Stimulated activated CD4-positive, alpha-beta T cell treated with anti-CD3 and anti-CD28 coated beads, Interleukin-2, amount 100 ng/mL, for 4 hours (primary cell): ENCODE measurements around the gene MN1.

Experiments used
- DNase-seq: peaks from one replicate; pipeline ENCODE4 v3.0.0-alpha.2; 2020; ENCODE audit warnings: low read depth

Gene MN1

GRCh38 chr22:27711756-27712155 lies 89.8 kb downstream of the MN1 start:
- no peak for DNase-seq

DNA sequence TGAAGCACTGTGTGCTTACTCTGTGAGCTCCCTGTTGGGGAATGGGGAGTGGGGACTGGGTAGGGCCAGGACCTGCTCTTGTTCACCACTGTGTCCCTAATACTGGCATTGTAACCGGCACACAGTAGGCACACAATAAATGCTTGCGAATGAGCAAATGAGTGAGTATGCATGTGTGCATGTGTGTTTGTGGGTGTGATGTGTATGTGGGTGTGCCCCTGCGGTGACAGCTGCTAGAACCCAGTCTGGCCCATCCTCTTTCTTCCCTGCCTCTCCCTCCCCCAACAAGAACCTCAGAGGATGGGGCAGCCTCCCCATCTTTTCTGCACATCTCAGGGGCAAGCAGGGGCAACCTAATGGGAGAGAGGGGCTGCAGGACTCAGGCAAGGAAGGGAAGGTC lies 90.5 kb downstream of the MN1 start:
- DNase-seq, result no peak

DNA sequence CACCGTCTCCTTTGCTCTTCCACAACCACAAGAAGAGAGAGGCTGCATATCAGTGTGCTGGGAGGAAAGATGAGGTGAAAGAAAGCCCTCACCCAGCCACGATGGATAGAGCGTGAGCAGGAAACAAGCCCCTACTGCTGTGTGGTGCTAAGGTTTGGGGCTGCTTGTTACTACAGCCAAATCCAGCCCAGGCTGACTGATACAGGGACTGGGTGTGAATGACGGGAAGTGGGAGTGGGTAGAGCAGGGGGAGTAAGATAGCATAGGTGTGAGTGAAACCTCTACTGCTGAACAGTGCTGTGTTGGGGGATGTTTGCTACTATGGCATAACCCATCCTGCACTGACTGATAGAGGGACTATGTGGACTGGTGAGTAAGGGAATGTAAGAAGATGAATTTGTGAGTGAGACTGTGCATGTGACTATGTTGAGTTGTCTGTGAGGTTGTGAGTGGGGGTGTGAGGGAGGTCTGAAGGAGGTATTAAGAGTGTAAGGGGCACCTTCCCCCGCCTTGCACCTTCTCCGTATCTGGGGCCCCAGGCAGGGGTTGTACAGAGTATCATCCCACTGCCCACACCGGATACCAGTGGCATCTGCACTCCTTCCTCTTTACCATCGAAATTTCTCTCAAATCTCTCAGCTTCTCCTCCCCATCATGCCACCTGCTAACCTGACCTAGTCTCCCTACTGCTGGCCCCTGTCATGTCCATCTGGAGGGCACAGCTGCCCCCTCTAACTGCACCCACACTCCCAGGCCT lies 91.5 kb downstream of the MN1 start:
- no peak for DNase-seq

DNA sequence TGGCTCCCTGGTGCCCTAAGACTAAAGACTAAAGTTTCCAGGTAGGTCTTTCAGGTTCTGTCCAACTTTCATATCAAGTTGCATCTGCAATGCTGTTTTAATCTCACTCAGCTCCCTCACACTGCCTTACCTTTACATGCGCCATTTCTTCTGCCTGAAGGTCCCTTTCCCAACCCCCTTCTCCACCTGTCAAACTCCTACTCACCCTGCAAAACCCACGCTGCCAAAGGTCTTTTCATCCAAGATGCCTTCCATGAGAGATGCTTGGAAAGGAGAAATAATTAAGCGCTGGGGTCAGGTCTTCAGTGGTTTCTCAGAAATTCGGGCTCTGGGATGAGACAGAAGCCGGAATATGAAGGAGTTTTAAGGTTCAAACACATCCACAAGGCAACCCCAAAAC lies 95.1 kb downstream of the MN1 start:
- DNase-seq, result no peak

- no peak for DNase-seq
Measured at GRCh38 chr22:27705408-27706080, 96.0 kb downstream of the MN1 start.

- no peak for DNase-seq
Measured at GRCh38 chr22:27704581-27704980, 97.0 kb downstream of the MN1 start.

GRCh38 chr22:27699383-27700019 lies 102.1 kb downstream of the MN1 start:
- no peak for DNase-seq

GRCh38 chr22:27698813-27699212 lies 102.7 kb downstream of the MN1 start:
- DNase-seq, result no peak
